GM21367 (cell line): Measurements from ENCODE around the gene EFR3B.
A peak's percentile ranks its signal among the peaks of the same experiment; 100 is the strongest.
"Not testable (repeated sequence)": the region's sequence is repeated elsewhere in the genome, so short reads cannot be mapped to it uniquely, and the experiment has no call there.

Experiments
- ATAC-seq: cut with Tn5 transposase; IDR thresholded peaks from one replicate; pipeline ENCODE4 v1.9.1; 2021; ENCODE audit not compliant: unreplicated experiment

Gene EFR3B

GRCh38 chr2:25041928-25042320, at the start of gene EFR3B:
Gene EFR3B, plus strand, starts transcription at chr2:25042076. Its CDS starts 237 bp downstream, at chr2:25042313.
- ATAC-seq = peak; percentile 88

GRCh38 chr2:24993406-24994145, 48.3 kb upstream of the EFR3B start:
- no peak for ATAC-seq

GRCh38 chr2:24994146-24994724, 47.6 kb upstream of the EFR3B start:
- no peak for ATAC-seq

- ATAC-seq = not testable (repeated sequence)
These were observed 42.8 kb upstream of the EFR3B start for GRCh38 chr2:24999097-24999496.

- no peak for ATAC-seq
These were observed 41.8 kb upstream of the EFR3B start for GRCh38 chr2:25000036-25000435.

- ATAC-seq = no peak
These were observed 41.2 kb upstream of the EFR3B start for GRCh38 chr2:25000503-25001324.

- no peak for ATAC-seq
These were observed 40.6 kb upstream of the EFR3B start for GRCh38 chr2:25001325-25001637.

- no peak for ATAC-seq
These were observed 39.8 kb upstream of the EFR3B start for GRCh38 chr2:25002066-25002465.

GRCh38 chr2:25009954-25010353, 31.9 kb upstream of the EFR3B start:
- no peak for ATAC-seq

GRCh38 chr2:25011342-25011741, 30.5 kb upstream of the EFR3B start:
- ATAC-seq = not testable (repeated sequence)

GRCh38 chr2:25014631-25015030, 27.2 kb upstream of the EFR3B start:
- ATAC-seq = no peak

- no peak for ATAC-seq
These were observed 23.2 kb upstream of the EFR3B start for GRCh38 chr2:25018681-25019080.

- no peak for ATAC-seq
These were observed 20.0 kb upstream of the EFR3B start for GRCh38 chr2:25021791-25022362.

GRCh38 chr2:25023333-25023732, 18.5 kb upstream of the EFR3B start:
- no peak for ATAC-seq

GRCh38 chr2:25025229-25026007, 16.5 kb upstream of the EFR3B start:
- no peak for ATAC-seq

GRCh38 chr2:25026008-25026530, 15.8 kb upstream of the EFR3B start:
- no peak for ATAC-seq

- ATAC-seq = no peak
These were observed 12.7 kb upstream of the EFR3B start for GRCh38 chr2:25029183-25029554.

GRCh38 chr2:25030702-25031101, 11.2 kb upstream of the EFR3B start:
- no peak for ATAC-seq

GRCh38 chr2:25032094-25032493, 9.8 kb upstream of the EFR3B start:
- ATAC-seq = no peak

- no peak for ATAC-seq
These were observed 9.0 kb upstream of the EFR3B start for GRCh38 chr2:25032901-25033300.

- ATAC-seq = no peak
These were observed 7.8 kb upstream of the EFR3B start for GRCh38 chr2:25034081-25034480.
